GM19438 (cell line): ENCODE data around the gene HOMER1.

Experiments
- ATAC-seq: cut with Tn5 transposase; IDR thresholded peaks from one replicate; pipeline ENCODE4 v1.9.1; 2021; ENCODE audit warnings: low read depth; ENCODE audit not compliant: unreplicated experiment

The HOMER1 gene

GRCh38 chr5:79491690-79492317, 22.1 kb downstream of the HOMER1 start:
- no peak for ATAC-seq

DNA sequence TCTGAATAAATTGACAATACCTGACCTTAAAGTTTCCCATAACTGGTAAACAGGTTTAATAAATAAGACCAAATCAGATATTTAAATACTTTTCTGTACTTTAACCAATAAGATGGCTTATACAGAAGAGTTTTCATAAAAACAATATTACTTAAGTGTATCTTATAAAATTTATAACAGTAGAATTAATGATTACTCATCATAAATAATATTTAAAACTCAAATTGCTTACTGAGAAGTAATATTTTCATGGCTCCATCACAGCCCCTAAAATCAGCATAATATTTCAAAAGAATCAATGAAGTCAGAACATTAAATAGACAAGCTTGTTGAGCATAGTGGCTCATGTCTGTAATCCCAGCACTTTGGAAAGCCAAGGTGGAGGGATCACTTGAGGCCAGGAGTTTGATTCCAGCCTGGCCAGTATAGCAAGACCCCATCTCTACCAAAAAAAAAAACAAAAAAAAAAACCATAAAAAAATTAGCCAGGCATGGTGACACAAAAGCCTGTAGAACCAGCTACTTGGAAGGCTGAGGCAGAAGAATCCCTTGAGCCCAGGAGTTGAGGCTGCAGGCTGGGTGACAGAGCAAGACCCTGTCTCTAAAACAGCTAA, 23.5 kb downstream of the HOMER1 start:
- ATAC-seq: no peak

- no peak for ATAC-seq
Measured at GRCh38 chr5:79489773-79490172, 24.2 kb downstream of the HOMER1 start.

DNA sequence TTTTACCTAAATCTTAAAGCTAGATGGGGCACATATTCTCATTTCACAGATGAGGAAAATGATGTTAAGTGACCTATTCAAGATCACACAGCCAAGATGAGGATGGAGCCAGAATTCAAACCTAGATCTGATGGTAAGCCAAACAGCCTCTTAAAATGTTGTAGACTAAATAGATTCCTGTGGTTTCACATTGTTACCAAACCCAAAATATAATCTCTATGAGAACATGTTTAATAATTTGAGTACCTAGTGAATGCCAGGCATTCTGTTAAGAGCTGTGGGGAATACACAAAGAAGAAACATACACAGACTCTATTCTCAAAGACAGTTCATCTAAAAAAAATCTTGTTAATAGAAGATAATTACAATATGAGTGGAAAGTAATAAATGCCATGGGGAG, 25.2 kb downstream of the HOMER1 start:
- no peak for ATAC-seq

GRCh38 chr5:79488058-79488457, 25.9 kb downstream of the HOMER1 start:
- ATAC-seq: no peak

GRCh38 chr5:79487251-79487650, 26.7 kb downstream of the HOMER1 start:
- no peak for ATAC-seq

DNA sequence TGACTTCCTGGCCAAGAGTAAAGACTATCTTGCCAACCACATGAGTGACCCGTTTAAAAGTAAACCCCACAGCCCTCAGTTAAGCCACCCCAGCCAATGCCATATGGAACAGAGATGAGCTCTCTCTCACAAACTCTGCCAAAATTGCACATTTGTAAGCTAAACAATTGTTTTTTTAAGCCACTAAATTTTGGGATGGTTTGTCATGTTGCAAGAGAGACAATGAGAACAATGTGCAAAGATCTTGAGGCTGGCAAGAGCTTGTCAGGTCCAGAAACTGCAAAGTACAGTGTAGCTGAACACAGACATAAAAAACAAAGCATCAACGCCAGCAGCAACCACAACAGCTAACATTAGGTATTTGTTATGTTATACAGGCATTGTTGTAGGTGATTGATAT, 27.8 kb downstream of the HOMER1 start:
- no peak for ATAC-seq

DNA sequence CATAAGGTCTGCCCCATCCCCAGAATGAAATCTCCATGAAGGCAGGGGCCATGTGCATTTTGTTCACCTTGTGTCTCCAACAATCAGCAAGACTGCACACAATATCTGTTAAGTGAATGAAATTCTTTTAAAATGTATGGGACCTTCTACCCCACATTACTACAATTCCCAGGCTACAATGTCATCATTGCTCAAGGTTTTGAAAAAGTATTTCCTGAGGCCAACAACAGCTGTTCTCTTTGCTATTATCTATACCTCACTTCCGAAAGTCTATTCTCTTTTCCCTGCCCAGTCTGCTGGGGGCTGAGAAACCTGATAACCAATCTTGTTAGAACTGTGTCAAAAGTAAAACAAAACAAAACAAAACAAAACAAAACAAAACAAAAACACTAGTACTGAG, 29.2 kb downstream of the HOMER1 start:
- no peak for ATAC-seq

- ATAC-seq: no peak
Measured at GRCh38 chr5:79481574-79481973, 32.4 kb downstream of the HOMER1 start.

DNA sequence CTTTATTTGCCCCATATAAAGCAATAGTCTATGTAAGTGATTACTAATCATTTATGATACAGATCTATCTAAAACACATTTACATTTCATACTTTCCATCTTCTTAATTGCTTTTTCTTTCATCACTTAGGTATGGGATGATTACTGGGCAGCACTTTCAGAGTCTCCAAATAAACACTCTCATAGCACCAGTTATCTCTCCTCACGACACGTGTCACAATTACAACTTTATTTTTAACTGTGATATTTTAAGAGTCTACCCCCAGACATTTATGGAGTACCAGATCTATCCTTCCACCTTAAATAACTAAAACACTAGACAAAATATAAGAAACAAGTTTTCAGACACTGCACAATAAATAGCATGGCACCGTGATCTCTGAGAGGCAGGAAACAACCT, 32.9 kb downstream of the HOMER1 start:
- ATAC-seq: no peak

DNA sequence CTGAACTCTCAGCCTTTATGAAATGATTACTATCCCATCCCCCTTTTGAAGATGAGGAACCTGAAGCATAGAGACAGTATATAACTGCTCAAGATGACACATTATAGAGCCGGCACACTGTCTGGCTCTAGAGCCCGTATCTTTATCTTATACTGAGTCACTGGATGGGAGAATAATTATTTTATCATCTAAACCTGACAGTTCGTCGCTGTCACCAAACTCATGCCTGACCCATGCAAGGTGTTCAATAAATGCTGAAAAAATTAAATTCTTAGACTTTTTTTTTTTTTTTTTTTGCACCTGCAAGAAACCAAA, 38.8 kb downstream of the HOMER1 start:
- no peak for ATAC-seq

- ATAC-seq: no peak
Measured at GRCh38 chr5:79474367-79475151, 39.4 kb downstream of the HOMER1 start.

- no peak for ATAC-seq
Measured at GRCh38 chr5:79471556-79471955, 42.4 kb downstream of the HOMER1 start.

DNA sequence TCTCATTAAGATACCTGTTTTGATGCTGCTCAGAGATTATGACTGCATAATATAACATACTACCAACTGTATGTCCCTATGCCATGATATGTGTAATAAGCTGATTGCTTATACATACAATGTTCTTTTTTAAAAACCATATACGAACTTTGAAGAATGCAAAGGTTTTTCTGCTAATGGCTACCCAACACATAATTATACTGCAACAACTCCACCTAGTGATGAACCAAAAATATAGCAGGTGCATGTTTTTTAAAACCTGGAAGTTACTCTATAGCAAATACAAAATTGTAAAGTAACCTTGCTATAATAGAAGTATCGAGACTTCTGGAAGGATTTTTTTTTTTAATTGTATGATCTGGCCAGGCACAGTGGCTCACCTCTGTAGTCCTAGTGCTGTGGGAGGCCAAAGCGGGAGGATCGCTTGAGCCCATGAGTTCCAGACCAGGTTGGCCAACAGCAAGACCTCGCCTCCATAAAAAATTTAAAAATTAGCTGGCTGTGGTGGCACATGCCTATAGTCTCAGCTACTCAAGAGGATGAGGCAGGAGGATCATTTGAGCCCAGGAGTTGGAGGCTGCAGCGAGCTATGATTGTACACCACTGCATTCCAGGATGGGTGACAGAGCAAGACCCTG, 49.1 kb downstream of the HOMER1 start:
- no peak for ATAC-seq

- ATAC-seq: no peak
Measured at GRCh38 chr5:79464278-79464677, 49.7 kb downstream of the HOMER1 start.

DNA sequence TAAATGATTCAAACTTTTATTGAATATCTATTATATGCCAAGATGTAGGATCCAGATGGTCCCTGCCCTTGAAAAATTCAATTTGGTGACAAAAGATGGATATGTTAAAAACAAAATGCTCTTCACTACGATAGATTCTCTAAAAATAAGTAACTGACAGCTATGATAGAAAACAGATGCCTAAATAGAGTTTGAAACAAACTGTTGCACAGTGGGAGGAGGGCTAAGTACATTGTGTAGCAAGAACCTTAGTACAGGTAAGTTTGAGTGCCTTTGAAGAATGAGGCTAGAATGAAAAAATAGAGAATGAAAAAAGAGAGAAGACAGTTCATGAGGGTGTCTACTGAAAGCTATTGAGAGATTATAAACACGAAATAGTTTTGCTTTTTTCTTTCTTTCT, 54.3 kb downstream of the HOMER1 start:
- ATAC-seq: no peak

- ATAC-seq: no peak
Measured at GRCh38 chr5:79456890-79457583, 56.9 kb downstream of the HOMER1 start.

DNA sequence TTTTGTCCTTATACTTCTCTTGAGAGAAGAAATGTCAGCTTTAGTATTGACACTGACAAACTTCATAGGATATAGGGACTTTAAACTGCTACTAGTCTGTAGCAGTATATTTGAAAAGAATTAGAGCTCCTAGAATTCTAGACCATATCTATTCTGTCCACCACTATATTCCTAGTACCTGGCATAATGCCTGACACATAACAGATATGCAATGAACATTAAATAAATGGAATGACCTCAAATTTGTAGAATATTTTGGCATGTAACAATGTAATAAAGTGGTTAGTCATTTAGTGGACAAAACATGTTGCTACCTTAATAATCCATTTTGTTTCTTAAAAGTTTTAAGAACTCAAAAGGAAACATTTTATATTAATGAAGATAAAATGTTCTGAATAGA, 57.5 kb downstream of the HOMER1 start:
- no peak for ATAC-seq

- no peak for ATAC-seq
Measured at GRCh38 chr5:79454043-79454442, 59.9 kb downstream of the HOMER1 start.

DNA sequence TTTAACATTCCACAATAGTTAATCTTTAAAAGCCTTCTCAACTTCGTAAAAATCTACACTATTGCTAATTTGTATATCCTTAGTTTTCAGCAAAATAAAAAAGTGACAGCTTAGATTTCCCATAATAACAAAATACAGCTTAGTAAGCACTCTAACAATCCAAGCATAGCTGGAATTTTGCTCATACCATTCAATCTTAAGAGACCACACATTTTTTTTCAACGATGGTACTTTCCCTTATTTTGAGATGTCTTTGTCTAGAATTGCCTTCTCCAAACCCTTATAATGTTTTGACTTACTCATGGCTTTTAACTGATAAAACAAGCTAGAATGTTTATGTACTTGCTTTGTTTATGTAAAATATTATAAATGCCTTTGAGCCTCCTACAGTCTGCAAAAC, 65.6 kb downstream of the HOMER1 start:
- ATAC-seq: no peak

GRCh38 chr5:79436821-79437220, 77.1 kb downstream of the HOMER1 start:
- ATAC-seq: no peak
